IMR-90 (cell line): Measurements from ENCODE around the gene PDGFD.

Source experiments
- CEBPB ChIP-seq: IDR thresholded peaks from 2 replicates; pipeline ENCODE4 v1.6.1; 2012; ENCODE audit warnings: low read depth, low read length, improper control_type of control experiment
- ELK1 ChIP-seq: fragments of 150-350 bp; IDR thresholded peaks from 2 replicates; pipeline ENCODE4 v1.6.1; 2016; ENCODE audit warnings: low read depth, mild to moderate bottlenecking, low read length, moderate library complexity, borderline replicate concordance
- MAZ ChIP-seq: IDR thresholded peaks from 2 replicates; pipeline ENCODE4 v1.6.1; 2012; ENCODE audit warnings: low read depth, mild to moderate bottlenecking, low read length, improper control_type of control experiment, moderate library complexity, borderline replicate concordance
- NFE2L2 ChIP-seq: fragments of 150-350 bp; IDR thresholded peaks from 2 replicates; pipeline ENCODE4 v1.6.1; 2016; ENCODE audit warnings: low read depth, mild to moderate bottlenecking, low read length
- POLR2A ChIP-seq: IDR thresholded peaks from 2 replicates; pipeline ENCODE4 v1.6.1; 2012; ENCODE audit warnings: mild to moderate bottlenecking, low read depth, low read length
- RAD21 ChIP-seq: IDR thresholded peaks from 2 replicates; pipeline ENCODE4 v1.6.1; 2012; ENCODE audit warnings: low read length, improper control_type of control experiment
- RFX5 ChIP-seq: IDR thresholded peaks from 2 replicates; pipeline ENCODE4 v1.8.0; 2012; ENCODE audit warnings: low read depth, mild to moderate bottlenecking, low read length, moderate library complexity
- SMC3 ChIP-seq: fragments of 150-350 bp; IDR thresholded peaks from 2 replicates; pipeline ENCODE4 v1.6.1; 2016; ENCODE audit warnings: low read depth, mild to moderate bottlenecking, antibody characterized with exemption, low read length, moderate library complexity
- USF2 ChIP-seq: fragments of 150-350 bp; IDR thresholded peaks from 2 replicates; pipeline ENCODE4 v1.6.1; 2017; ENCODE audit warnings: mild to moderate bottlenecking, antibody characterized with exemption, low read length, low read depth
- TF ChIP-seq, protein P1 (sequence below): conservative IDR thresholded peaks from 2 replicates; pipeline ENCODE4 v1.5.1; 2012; ENCODE audit warnings: mild to moderate bottlenecking, low read depth, low read length, improper control_type of control experiment

GRCh38 chr11:103959279-103959942 lies 204.5 kb downstream of the PDGFD start:
- TF ChIP-seq, protein P1, sequence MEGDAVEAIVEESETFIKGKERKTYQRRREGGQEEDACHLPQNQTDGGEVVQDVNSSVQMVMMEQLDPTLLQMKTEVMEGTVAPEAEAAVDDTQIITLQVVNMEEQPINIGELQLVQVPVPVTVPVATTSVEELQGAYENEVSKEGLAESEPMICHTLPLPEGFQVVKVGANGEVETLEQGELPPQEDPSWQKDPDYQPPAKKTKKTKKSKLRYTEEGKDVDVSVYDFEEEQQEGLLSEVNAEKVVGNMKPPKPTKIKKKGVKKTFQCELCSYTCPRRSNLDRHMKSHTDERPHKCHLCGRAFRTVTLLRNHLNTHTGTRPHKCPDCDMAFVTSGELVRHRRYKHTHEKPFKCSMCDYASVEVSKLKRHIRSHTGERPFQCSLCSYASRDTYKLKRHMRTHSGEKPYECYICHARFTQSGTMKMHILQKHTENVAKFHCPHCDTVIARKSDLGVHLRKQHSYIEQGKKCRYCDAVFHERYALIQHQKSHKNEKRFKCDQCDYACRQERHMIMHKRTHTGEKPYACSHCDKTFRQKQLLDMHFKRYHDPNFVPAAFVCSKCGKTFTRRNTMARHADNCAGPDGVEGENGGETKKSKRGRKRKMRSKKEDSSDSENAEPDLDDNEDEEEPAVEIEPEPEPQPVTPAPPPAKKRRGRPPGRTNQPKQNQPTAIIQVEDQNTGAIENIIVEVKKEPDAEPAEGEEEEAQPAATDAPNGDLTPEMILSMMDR = no peak
- TF ChIP-seq SMC3 = no peak
- TF ChIP-seq RFX5 = no peak
- no peak for TF ChIP-seq RAD21
- peak; percentile 49; the same call in 1 of the 2 replicates for TF ChIP-seq CEBPB
- TF ChIP-seq POLR2A = no peak
- no peak for TF ChIP-seq ELK1
- TF ChIP-seq NFE2L2 = no peak
- no peak for TF ChIP-seq MAZ
- no peak for TF ChIP-seq USF2
